Measurements from ENCODE around the gene EPHA10.
"Not testable (repeated sequence)": the region's sequence is repeated elsewhere in the genome, so short reads cannot be mapped to it uniquely, and the experiment has no call there.

The EPHA10 gene

GRCh38 chr1:37776946-37777516 lies 12.1 kb upstream of the EPHA10 start:
- no peak for ATAC-seq
- TF ChIP-seq SNAI2 (CRISPR knock-in tag; IDR thresholded peaks at IDR 0.05): no peak
- TF ChIP-seq, protein P1, sequence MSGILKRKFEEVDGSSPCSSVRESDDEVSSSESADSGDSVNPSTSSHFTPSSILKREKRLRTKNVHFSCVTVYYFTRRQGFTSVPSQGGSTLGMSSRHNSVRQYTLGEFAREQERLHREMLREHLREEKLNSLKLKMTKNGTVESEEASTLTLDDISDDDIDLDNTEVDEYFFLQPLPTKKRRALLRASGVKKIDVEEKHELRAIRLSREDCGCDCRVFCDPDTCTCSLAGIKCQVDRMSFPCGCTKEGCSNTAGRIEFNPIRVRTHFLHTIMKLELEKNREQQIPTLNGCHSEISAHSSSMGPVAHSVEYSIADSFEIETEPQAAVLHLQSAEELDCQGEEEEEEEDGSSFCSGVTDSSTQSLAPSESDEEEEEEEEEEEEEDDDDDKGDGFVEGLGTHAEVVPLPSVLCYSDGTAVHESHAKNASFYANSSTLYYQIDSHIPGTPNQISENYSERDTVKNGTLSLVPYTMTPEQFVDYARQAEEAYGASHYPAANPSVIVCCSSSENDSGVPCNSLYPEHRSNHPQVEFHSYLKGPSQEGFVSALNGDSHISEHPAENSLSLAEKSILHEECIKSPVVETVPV (CRISPR knock-in tag; IDR thresholded peaks at IDR 0.05): no peak
- no peak for TF ChIP-seq ARNTL (CRISPR knock-in tag; IDR thresholded peaks at IDR 0.05; ENCODE audit: borderline replicate concordance, low read depth)
- TF ChIP-seq TSHZ2 (CRISPR knock-in tag; IDR thresholded peaks at IDR 0.05): no peak
- TF ChIP-seq ZFP3 (CRISPR knock-in tag; IDR thresholded peaks at IDR 0.05): no peak
- no peak for TF ChIP-seq ZNF70 (CRISPR knock-in tag; IDR thresholded peaks at IDR 0.05)
- no peak for TF ChIP-seq ZNF8 (CRISPR knock-in tag; IDR thresholded peaks at IDR 0.05)
- no peak for TF ChIP-seq ZFP30 (CRISPR knock-in tag; IDR thresholded peaks at IDR 0.05)
- no peak for TF ChIP-seq ZC3H10 (CRISPR knock-in tag; IDR thresholded peaks at IDR 0.05)
- no peak for TF ChIP-seq OSR1 (CRISPR knock-in tag; IDR thresholded peaks at IDR 0.05)
- TF ChIP-seq GLIS3 (CRISPR knock-in tag; IDR thresholded peaks at IDR 0.05): no peak
- no peak for TF ChIP-seq CSDC2 (CRISPR knock-in tag; IDR thresholded peaks at IDR 0.05)
- TF ChIP-seq RARB (CRISPR knock-in tag; IDR thresholded peaks at IDR 0.05): no peak
- TF ChIP-seq BACH2 (CRISPR knock-in tag; IDR thresholded peaks at IDR 0.05; ENCODE audit: borderline replicate concordance): no peak
- no peak for TF ChIP-seq CREB5 (CRISPR knock-in tag; IDR thresholded peaks at IDR 0.05; ENCODE audit: low read depth)
- no peak for TF ChIP-seq TCF4 (CRISPR knock-in tag; IDR thresholded peaks at IDR 0.05; ENCODE audit: borderline replicate concordance)
- TF ChIP-seq ZNF565 (CRISPR knock-in tag; conservative IDR thresholded peaks at IDR 0.05; ENCODE audit: low read depth): no peak

GRCh38 chr1:37771440-37771839 lies 6.5 kb upstream of the EPHA10 start:
- not testable (repeated sequence) for ATAC-seq

DNA sequence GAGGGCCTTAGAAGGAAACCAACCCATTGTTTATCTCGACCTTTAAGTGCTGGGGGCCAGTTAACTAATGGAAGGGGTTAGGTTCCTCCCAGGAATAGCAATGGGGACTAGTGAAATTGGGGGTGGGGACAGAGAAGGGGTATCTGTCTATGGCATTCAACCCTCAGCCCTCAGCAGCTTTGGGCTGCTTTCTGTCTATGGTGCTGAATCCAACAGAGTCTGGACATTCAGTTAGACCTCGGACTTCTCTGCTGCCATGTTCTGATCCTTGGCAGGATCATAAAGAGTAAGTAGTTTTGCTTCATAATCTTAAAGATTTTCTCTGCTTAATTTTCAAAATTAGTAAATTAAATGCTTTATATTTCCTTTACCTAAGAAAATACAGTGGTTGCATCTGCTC lies 2.6 kb upstream of the EPHA10 start:
- no peak for ATAC-seq
- TF ChIP-seq PPARA (CRISPR knock-in tag; IDR thresholded peaks at IDR 0.05; ENCODE audit: borderline replicate concordance) (no peak), POU6F1 (CRISPR knock-in tag; IDR thresholded peaks at IDR 0.05; ENCODE audit: borderline replicate concordance, low read depth) (no peak), ARNTL (CRISPR knock-in tag; IDR thresholded peaks at IDR 0.05; ENCODE audit: borderline replicate concordance, low read depth) (no peak), RARB (CRISPR knock-in tag; IDR thresholded peaks at IDR 0.05) (no peak), TCF4 (CRISPR knock-in tag; IDR thresholded peaks at IDR 0.05; ENCODE audit: borderline replicate concordance) (no peak), SNAI2 (CRISPR knock-in tag; IDR thresholded peaks at IDR 0.05) (no peak), ZNF565 (CRISPR knock-in tag; conservative IDR thresholded peaks at IDR 0.05; ENCODE audit: low read depth) (no peak), GLIS3 (CRISPR knock-in tag; IDR thresholded peaks at IDR 0.05) (no peak), ESRRG (CRISPR knock-in tag; IDR thresholded peaks at IDR 0.05) (no peak), ZNF70 (CRISPR knock-in tag; IDR thresholded peaks at IDR 0.05) (no peak), TSHZ2 (CRISPR knock-in tag; IDR thresholded peaks at IDR 0.05) (no peak)
- TF ChIP-seq, protein P1 (CRISPR knock-in tag; IDR thresholded peaks at IDR 0.05): no peak
- TF ChIP-seq, protein P2, sequence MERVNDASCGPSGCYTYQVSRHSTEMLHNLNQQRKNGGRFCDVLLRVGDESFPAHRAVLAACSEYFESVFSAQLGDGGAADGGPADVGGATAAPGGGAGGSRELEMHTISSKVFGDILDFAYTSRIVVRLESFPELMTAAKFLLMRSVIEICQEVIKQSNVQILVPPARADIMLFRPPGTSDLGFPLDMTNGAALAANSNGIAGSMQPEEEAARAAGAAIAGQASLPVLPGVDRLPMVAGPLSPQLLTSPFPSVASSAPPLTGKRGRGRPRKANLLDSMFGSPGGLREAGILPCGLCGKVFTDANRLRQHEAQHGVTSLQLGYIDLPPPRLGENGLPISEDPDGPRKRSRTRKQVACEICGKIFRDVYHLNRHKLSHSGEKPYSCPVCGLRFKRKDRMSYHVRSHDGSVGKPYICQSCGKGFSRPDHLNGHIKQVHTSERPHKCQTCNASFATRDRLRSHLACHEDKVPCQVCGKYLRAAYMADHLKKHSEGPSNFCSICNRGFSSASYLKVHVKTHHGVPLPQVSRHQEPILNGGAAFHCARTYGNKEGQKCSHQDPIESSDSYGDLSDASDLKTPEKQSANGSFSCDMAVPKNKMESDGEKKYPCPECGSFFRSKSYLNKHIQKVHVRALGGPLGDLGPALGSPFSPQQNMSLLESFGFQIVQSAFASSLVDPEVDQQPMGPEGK (CRISPR knock-in tag; IDR thresholded peaks at IDR 0.05; ENCODE audit: borderline replicate concordance): no peak
